GM13977 (cell line): Measurements from ENCODE around the gene CDC23.
"Not testable (repeated sequence)": the region's sequence is repeated elsewhere in the genome, so short reads cannot be mapped to it uniquely, and the experiment has no call there.

Experiments
- DNase-seq: peaks from one replicate; pipeline ENCODE4 v3.0.0; 2012; ENCODE audit warnings: low spot score
- in situ Hi-C: fragments of 300-500 bp; cut with MboI; formaldehyde crosslinking; loops from one replicate; pipeline ENCODE4 v1.12.0; 2022; ENCODE audit warnings: low sequenced_read_pairs, low pct_unique_long_range_greater_than_20kb, mixed read lengths, inconsistent platforms; ENCODE audit not compliant: unreplicated experiment
- TF ChIP-seq, protein P1 (sequence below): IDR thresholded peaks from 2 replicates; pipeline ENCODE4 v1.5.1; 2012; ENCODE audit warnings: mild to moderate bottlenecking, control low read depth; ENCODE audit not compliant: insufficient read depth; ENCODE audit errors: extremely low read depth, missing control alignments

Gene CDC23

DNA sequence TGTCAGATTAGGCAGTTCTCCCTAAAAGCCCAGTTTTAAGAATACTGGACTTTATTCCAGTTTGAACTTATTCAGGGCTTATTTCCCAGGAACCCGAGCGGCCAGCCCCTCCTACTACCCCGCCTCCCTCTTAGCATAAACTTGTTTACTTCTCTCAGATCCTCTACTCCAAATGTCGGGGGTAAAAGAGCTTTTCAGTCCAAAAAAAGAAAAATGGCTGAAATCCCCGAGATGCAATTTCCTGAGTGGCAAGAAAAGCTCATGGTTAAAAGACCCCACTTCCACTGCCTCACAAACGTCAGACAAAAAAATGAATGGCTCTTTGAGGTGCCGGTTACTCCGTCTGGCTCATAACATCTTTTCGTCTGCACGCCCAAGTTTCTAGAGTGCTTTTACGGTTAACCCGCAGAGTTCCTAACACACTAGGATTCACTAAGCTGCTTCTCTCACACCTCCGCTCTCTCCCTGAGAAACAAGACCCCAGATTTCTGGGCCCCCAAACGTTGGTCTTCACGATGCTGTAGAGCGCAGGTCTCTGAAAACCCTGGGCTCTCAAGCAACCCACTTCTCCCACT is 35.1 kb downstream of the CDC23 start:
- in situ Hi-C loops = loop anchor here (25.0 kb wide), 1 partner anchor 234 kb away; no protein-coding TSS in a partner anchor
- peak; percentile 40 for DNase-seq
- TF ChIP-seq, protein P1, sequence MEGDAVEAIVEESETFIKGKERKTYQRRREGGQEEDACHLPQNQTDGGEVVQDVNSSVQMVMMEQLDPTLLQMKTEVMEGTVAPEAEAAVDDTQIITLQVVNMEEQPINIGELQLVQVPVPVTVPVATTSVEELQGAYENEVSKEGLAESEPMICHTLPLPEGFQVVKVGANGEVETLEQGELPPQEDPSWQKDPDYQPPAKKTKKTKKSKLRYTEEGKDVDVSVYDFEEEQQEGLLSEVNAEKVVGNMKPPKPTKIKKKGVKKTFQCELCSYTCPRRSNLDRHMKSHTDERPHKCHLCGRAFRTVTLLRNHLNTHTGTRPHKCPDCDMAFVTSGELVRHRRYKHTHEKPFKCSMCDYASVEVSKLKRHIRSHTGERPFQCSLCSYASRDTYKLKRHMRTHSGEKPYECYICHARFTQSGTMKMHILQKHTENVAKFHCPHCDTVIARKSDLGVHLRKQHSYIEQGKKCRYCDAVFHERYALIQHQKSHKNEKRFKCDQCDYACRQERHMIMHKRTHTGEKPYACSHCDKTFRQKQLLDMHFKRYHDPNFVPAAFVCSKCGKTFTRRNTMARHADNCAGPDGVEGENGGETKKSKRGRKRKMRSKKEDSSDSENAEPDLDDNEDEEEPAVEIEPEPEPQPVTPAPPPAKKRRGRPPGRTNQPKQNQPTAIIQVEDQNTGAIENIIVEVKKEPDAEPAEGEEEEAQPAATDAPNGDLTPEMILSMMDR = no peak

DNA sequence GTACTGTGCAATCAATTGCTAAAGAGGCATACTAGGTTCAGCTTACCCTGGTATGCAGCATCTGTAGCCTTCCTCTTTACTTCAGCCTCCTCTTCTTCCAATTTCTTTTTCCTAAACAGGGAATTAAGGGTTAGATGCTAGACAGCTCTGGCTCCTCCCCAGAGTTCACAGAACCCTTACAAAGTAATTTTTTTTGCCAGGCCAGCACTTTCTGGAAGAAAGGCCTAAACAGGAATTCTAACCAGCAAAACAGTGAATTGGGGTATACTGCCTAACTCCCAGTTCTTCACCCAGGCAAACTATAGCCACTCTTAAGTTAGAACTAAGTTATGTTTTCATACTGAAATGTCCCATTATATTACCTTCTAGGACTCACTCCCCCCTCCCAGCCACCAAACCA is 42.8 kb downstream of the CDC23 start:
- in situ Hi-C loops = no loop called here
- no peak for DNase-seq
- TF ChIP-seq, protein P1 = no peak

DNA sequence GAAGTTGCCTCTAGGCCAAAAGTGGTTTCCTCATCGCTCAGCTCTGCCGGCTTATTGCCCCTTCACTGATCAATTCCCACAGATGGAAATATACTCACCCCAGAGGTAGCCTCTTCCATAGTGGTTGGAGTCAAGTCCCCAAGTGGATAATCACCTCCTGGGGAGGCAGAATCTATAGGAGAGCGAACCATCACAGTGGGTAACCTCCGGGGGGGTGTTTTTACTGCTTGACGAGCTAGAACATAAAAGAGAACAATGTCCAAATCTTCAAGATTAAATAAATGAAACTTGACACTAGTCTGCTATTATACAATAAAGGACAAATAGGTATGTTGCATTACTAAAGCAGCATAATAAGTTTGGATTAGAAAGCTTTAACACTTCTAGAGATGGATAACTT is 44.0 kb downstream of the CDC23 start:
- TF ChIP-seq, protein P1 = no peak
- in situ Hi-C loops = no loop called here

DNA sequence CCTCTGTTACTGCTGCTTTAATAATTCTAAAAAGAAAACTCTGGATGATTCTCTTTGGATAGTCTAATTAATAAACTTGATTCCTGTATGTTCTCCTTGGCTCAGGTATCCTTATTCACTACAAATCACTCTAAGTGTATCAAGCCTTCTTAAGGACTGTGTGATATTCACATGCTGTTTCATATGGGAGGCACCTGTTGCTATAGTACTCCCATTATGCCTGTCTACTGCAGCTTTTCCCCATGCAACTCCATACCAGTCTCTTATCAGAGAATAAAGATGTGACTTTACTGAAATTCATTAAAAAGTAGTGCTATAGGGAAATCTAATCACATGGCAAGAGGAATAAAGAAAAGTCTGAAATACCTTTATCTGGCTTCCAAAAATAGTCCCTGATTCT is 49.4 kb downstream of the CDC23 start:
- TF ChIP-seq, protein P1 = no peak
- in situ Hi-C loops = no loop called here
- DNase-seq = no peak

More for the DNA sequence above, 44.0 kb downstream of the CDC23 start:
- no peak for DNase-seq

DNA sequence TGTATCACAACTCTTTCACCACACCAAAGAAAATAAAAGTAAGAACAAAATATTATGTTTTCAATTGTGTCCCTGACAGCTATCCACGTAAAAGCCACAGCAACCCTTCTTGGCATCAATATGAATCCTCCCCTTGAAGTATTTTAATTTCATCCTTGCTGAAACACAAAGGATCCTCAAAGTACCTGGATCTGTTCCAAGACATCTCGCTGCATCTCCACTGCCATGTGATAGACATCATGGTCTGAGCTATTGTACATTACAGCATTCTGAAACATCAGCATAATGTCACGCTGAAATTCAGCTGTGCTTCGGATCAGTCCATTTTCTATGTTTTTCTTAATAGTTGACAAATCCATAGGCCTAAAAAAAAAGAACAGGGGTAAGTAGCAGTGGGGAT is 52.4 kb downstream of the CDC23 start:
- in situ Hi-C loops = no loop called here
- DNase-seq = no peak
- TF ChIP-seq, protein P1 = no peak

DNA sequence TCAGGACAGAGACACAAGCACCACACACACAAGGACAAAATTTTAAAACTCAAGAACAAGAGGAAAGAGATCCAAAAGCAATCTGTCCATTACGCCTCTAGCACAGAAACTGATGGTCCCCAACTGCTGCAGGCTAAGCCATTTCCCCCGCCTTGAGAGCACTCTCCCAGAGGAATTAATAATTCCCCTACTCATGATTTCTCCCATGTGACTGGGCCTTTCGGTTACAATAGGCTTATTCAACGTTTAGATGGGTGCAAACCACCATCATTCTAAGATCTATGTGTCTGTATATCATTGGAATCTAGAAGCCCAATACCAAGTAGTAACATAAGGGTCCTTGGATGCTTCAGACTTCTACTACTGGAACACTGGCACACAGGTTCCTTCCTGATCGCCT is 53.5 kb downstream of the CDC23 start:
- no peak for DNase-seq
- TF ChIP-seq, protein P1 = no peak
- in situ Hi-C loops = no loop called here

DNA sequence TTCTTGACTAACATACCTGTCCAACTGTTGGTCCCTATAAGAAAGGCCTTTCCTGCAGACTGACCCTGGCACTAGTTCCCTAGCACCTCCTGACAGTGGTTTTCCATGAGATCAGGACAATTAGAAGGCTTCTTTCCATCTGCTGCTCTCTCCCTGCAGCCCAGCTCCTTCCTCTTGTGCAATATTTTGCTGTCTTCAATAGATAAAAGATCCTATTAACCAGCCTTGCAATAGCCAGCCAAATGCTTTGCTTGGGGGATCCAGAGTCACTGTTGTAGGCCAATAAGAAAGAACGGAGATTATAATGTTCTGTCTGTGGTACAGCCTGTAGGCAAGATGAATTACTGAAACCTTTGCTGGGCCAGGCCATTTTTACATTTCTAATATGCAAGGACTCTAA is 55.5 kb downstream of the CDC23 start:
- no peak for DNase-seq
- in situ Hi-C loops = no loop called here
- TF ChIP-seq, protein P1 = no peak

DNA sequence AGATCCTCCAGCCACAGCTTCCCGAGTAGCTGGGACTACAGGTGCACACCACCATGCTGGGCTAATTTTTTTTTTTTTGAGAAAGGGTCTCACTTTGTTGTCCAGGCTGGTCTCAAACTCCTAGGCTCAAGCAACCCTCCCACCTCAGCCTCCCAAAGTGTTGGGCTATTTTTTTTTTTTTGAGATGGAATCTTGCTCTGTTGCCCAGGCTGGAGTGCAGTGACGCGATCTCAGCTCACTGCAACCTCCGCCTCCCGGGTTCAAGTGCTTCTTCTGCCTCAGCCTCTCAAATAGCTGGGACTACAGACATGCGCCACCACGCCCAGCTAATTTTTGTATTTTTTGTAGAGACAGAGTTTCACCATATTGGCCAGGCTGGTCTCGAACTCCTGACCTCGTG is 57.1 kb downstream of the CDC23 start:
- DNase-seq, in situ Hi-C loops: not testable (repeated sequence)
